AG09309 (cell line): ENCODE data around the gene MAPK8IP1.
A peak's percentile ranks its signal among the peaks of the same experiment; 100 is the strongest.
"Not testable (repeated sequence)": the region's sequence is repeated elsewhere in the genome, so short reads cannot be mapped to it uniquely, and the experiment has no call there.

Experiments
- DNase-seq: peaks from one replicate; pipeline ENCODE4 v3.0.0-alpha.2; 2010; ENCODE audit warnings: low read depth
- H3K4me3 ChIP-seq: 2 replicates; pipeline ENCODE4 v1.5.1; 2011; ENCODE audit warnings: mild to moderate bottlenecking, low read depth, low read length, moderate library complexity; ENCODE audit not compliant: control insufficient read depth
- CTCF ChIP-seq: IDR thresholded peaks from 2 replicates; pipeline ENCODE4 v1.5.1; 2011; ENCODE audit warnings: mild to moderate bottlenecking, low read depth, low read length, inconsistent platforms; ENCODE audit not compliant: insufficient read depth, control insufficient read depth; ENCODE audit errors: missing control alignments

MAPK8IP1 gene

GRCh38 chr11:45897556-45897955, 12.1 kb downstream of the MAPK8IP1 start:
- DNase-seq: no peak
- TF ChIP-seq CTCF: no peak
- H3K4me3 ChIP-seq: no peak overlapping the region

GRCh38 chr11:45899086-45899447, 13.6 kb downstream of the MAPK8IP1 start:
- H3K4me3 ChIP-seq: no peak overlapping the region
- no peak for DNase-seq
- no peak for TF ChIP-seq CTCF

GRCh38 chr11:45899448-45900174, 14.2 kb downstream of the MAPK8IP1 start:
- peak; percentile 39 for DNase-seq
- peak overlapping the region; percentile 40 for H3K4me3 ChIP-seq
- TF ChIP-seq CTCF: no peak

- peak overlapping the region; percentile 55 for H3K4me3 ChIP-seq
- DNase-seq: not testable (repeated sequence)
These were observed 14.8 kb downstream of the MAPK8IP1 start for GRCh38 chr11:45900175-45900800.

- peak overlapping the region; percentile 55 for H3K4me3 ChIP-seq
These were observed 15.6 kb downstream of the MAPK8IP1 start for GRCh38 chr11:45900916-45901617.

GRCh38 chr11:45901626-45902025, 16.2 kb downstream of the MAPK8IP1 start:
- TF ChIP-seq CTCF: no peak
- DNase-seq: no peak
- no peak overlapping the region for H3K4me3 ChIP-seq

More at GRCh38 chr11:45900916-45901617, 15.6 kb downstream of the MAPK8IP1 start:
- no peak for TF ChIP-seq CTCF
- no peak for DNase-seq
